ENCODE measurements around the gene PCSK4.
"Not testable (repeated sequence)": the region's sequence is repeated elsewhere in the genome, so short reads cannot be mapped to it uniquely, and the experiment has no call there.

The PCSK4 gene

GRCh38 chr19:1490311-1491113 lies at the start of gene PCSK4:
Gene PCSK4 (minus strand): TSS chr19:1490350. CDS start chr19:1490346, 4 bp downstream.
- DNase-seq = peak; percentile 95

- DNase-seq = not testable (repeated sequence)
Observed at GRCh38 chr19:1539749-1540148, 49.6 kb upstream of the PCSK4 start.

GRCh38 chr19:1538978-1539377 lies 48.8 kb upstream of the PCSK4 start:
- no peak for DNase-seq

GRCh38 chr19:1535699-1536098 lies 45.5 kb upstream of the PCSK4 start:
- DNase-seq = not testable (repeated sequence)

- no peak for DNase-seq
Observed at GRCh38 chr19:1534972-1535371, 44.8 kb upstream of the PCSK4 start.

GRCh38 chr19:1533510-1534150 lies 43.5 kb upstream of the PCSK4 start:
- no peak for DNase-seq

GRCh38 chr19:1532003-1532402 lies 41.9 kb upstream of the PCSK4 start:
- DNase-seq = no peak

GRCh38 chr19:1531587-1531986 lies 41.4 kb upstream of the PCSK4 start:
- DNase-seq = no peak

GRCh38 chr19:1530856-1531255 lies 40.7 kb upstream of the PCSK4 start:
- not testable (repeated sequence) for DNase-seq

GRCh38 chr19:1529430-1529816 lies 39.3 kb upstream of the PCSK4 start:
- DNase-seq = no peak

GRCh38 chr19:1528596-1529429 lies 38.7 kb upstream of the PCSK4 start:
- no peak for DNase-seq

GRCh38 chr19:1527650-1528309 lies 37.6 kb upstream of the PCSK4 start:
- no peak for DNase-seq

GRCh38 chr19:1526979-1527649 lies 37.0 kb upstream of the PCSK4 start:
- no peak for DNase-seq

- DNase-seq = no peak
Observed at GRCh38 chr19:1526066-1526778, 36.1 kb upstream of the PCSK4 start.

- DNase-seq = no peak
Observed at GRCh38 chr19:1525343-1525742, 35.2 kb upstream of the PCSK4 start.

GRCh38 chr19:1524972-1525325 lies 34.8 kb upstream of the PCSK4 start:
- DNase-seq = no peak

- no peak for DNase-seq
Observed at GRCh38 chr19:1524287-1524971, 34.3 kb upstream of the PCSK4 start.

- DNase-seq = no peak
Observed at GRCh38 chr19:1523412-1524286, 33.5 kb upstream of the PCSK4 start, which contains the start of gene PLK5. Gene PLK5 (plus strand): TSS chr19:1524077. CDS start chr19:1526997, 2,920 bp downstream.

- DNase-seq = no peak
Observed at GRCh38 chr19:1522838-1523237, 32.7 kb upstream of the PCSK4 start.

GRCh38 chr19:1522061-1522460 lies 31.9 kb upstream of the PCSK4 start:
- DNase-seq = no peak
